Gastrocnemius medialis (tissue), 4 donors: ENCODE measurements around the gene RANBP3L. TPM values are rescaled to one million over a fixed set of nuclear protein-coding genes. Genes with fewer than 3 reads are reported as not detected.
"Not testable (repeated sequence)": the region's sequence is repeated elsewhere in the genome, so short reads cannot be mapped to it uniquely, and the experiment has no call there.

Experiments
- ATAC-seq, 2 donors: fragments of 150-250 bp; one replicate each; pipeline ENCODE4 v1.9.1; 2016
- DNase-seq, 2 donors: peaks; one replicate each; pipeline ENCODE4 v3.0.0-alpha.2; 2019
- H3K27ac ChIP-seq, 4 donors: fragments of 200-600 bp; sonication (generic); 1 replicate in 1 of 4; 2 replicates in 3 of 4; pipeline ENCODE4 v1.5.1; 2016 to 2018; ENCODE audit warnings: mild to moderate bottlenecking in 2 of 4, moderate library complexity in 1 of 4
- H3K27me3 ChIP-seq, 3 donors: fragments of 200-600 bp; sonication (generic) in 2 of 3; 1 replicate in 1 of 3; 2 replicates in 2 of 3; pipeline versions ENCODE4 v1.5.1 to v1.6.0; 2016 to 2019; ENCODE audit warnings: mild to moderate bottlenecking in 1 of 3, moderate library complexity in 1 of 3
- H3K36me3 ChIP-seq, 2 donors: fragments of 200-600 bp; sonication (generic) in 1 of 2; one replicate each; pipeline ENCODE4 v1.5.1; 2017 to 2018
- H3K4me1 ChIP-seq, 2 donors: fragments of 200-600 bp; sonication (generic) in 1 of 2; one replicate each; pipeline ENCODE4 v1.5.1; 2016 to 2017; ENCODE audit warnings: mild to moderate bottlenecking in 2 of 2
- H3K4me3 ChIP-seq, 4 donors: fragments of 200-600 bp; sonication (generic) in 3 of 4; 1 replicate in 1 of 4; 2 replicates in 3 of 4; pipeline ENCODE4 v1.5.1; 2016 to 2019; ENCODE audit warnings: mild to moderate bottlenecking in 2 of 4
- H3K9me3 ChIP-seq, 3 donors: fragments of 200-600 bp; sonication (generic) in 2 of 3; 1 replicate in 1 of 3; 2 replicates in 2 of 3; pipeline ENCODE4 v1.5.1; 2016 to 2019
- CTCF ChIP-seq, 5 experiments: fragments of 450-650 bp in 3 of 5; fragments of 200-600 bp in 2 of 5; sonication (generic) in 2 of 5; IDR thresholded peaks in 4 of 5; conservative IDR thresholded peaks in 1 of 5; 1 replicate in 4 of 5; 2 replicates in 1 of 5; pipeline ENCODE4 v1.5.1; 2016 to 2019; ENCODE audit warnings: antibody characterized with exemption in 5 of 5, mild to moderate bottlenecking in 3 of 5, moderate library complexity in 3 of 5
- POLR2A ChIP-seq, 2 donors: fragments of 450-650 bp; IDR thresholded peaks; one replicate each; pipeline ENCODE4 v1.6.1; 2017; ENCODE audit warnings: antibody characterized with exemption in 2 of 2, mild to moderate bottlenecking in 2 of 2, moderate library complexity in 2 of 2
- in situ Hi-C, 4 donors: fragments of 200-750 bp; cut with MboI; loops; one replicate each; pipeline versions ENCODE4 v1.15.0 to v1.8.0; 2017; ENCODE audit warnings: low sequenced_read_pairs in 4 of 4
- intact Hi-C: fragments of 100-400 bp; cut with DNase I; formaldehyde crosslinking; loops from one replicate; pipeline ENCODE4 v1.15.1; 2023; ENCODE audit warnings: low total_unique reads
- total RNA-seq, 4 donors: library from RNA; depleted of rRNA; stranded (reverse); fragments of >200 nt; gene quantifications; one replicate each; pipeline versions ENCODE4 v1.1.0 to v1.2.3, GENCODE V29; 2016

The RANBP3L gene
- 1 to 10 TPM in 2 of 4 donors, under 1 TPM in 2; 0.82 to 2.5 (median 1.2) TPM for total RNA-seq

- no peaks in the 10 kb centered on the region for H3K27me3 ChIP-seq
- in situ Hi-C loops (loop anchor here in 2 of 4 donors (10.0 kb wide), 1 partner anchor 127 kb away; no protein-coding TSS in a partner anchor), intact Hi-C loops (no loop called here)
- peaks cover 22 to 28% of the 10 kb centered on the region in 2 donors for H3K4me1 ChIP-seq
- DNase-seq: peak in 1 of 2 donors; percentile 17
- no peaks in the 10 kb centered on the region for H3K36me3 ChIP-seq
- peak; percentile 83 to 84 for ATAC-seq
- peak within 1 kb of the TSS; percentile 26 to 54 (median 38) for H3K4me3 ChIP-seq
- H3K9me3 ChIP-seq: no peaks in the 10 kb centered on the region
- no peak for TF ChIP-seq CTCF (IDR thresholded peaks at IDR 0.05 in 4 of 5, conservative IDR thresholded peaks at IDR 0.05 in 1 of 5)
- no peak for TF ChIP-seq POLR2A (IDR thresholded peaks at IDR 0.05)
- H3K27ac ChIP-seq: peak within 1 kb of the TSS; percentile 41 to 68 (median 56)
Observed at GRCh38 chr5:36301858-36302603, at the start of gene RANBP3L. TSS of gene RANBP3L (minus strand) at chr5:36301902. CDS start at chr5:36301416, 486 bp downstream.

- intact Hi-C loops: no loop called here
- no peak overlapping the region for H3K27ac ChIP-seq
- H3K9me3 ChIP-seq: no peaks in the 10 kb centered on the region
- H3K36me3 ChIP-seq: no peaks in the 10 kb centered on the region
- no peak for DNase-seq
- TF ChIP-seq POLR2A (IDR thresholded peaks at IDR 0.05) (no peak), CTCF (IDR thresholded peaks at IDR 0.05 in 4 of 5, conservative IDR thresholded peaks at IDR 0.05 in 1 of 5) (no peak)
- no peaks in the 10 kb centered on the region for H3K27me3 ChIP-seq
- no peak overlapping the region for H3K4me3 ChIP-seq
- H3K4me1 ChIP-seq: no peaks in the 10 kb centered on the region
- no peak for ATAC-seq
- in situ Hi-C loops: no loop called here
Observed at GRCh38 chr5:36346896-36347690, 45.4 kb upstream of the RANBP3L start.

- no peak for TF ChIP-seq POLR2A (IDR thresholded peaks at IDR 0.05)
- TF ChIP-seq CTCF (IDR thresholded peaks at IDR 0.05 in 4 of 5, conservative IDR thresholded peaks at IDR 0.05 in 1 of 5): no peak
- no peaks in the 10 kb centered on the region for H3K4me1 ChIP-seq
- H3K27ac ChIP-seq: no peak overlapping the region
- H3K9me3 ChIP-seq: no peaks in the 10 kb centered on the region
- in situ Hi-C loops (no loop called here), intact Hi-C loops (no loop called here)
- no peaks in the 10 kb centered on the region for H3K27me3 ChIP-seq
- no peak overlapping the region for H3K4me3 ChIP-seq
- no peak for ATAC-seq
- H3K36me3 ChIP-seq: no peaks in the 10 kb centered on the region
- DNase-seq: no peak
Observed at GRCh38 chr5:36344899-36345298, 43.2 kb upstream of the RANBP3L start.

GRCh38 chr5:36341720-36342119 is 40.0 kb upstream of the RANBP3L start:
- H3K27me3 ChIP-seq, ATAC-seq, H3K27ac ChIP-seq, H3K36me3 ChIP-seq, H3K4me1 ChIP-seq, intact Hi-C loops, H3K9me3 ChIP-seq, H3K4me3 ChIP-seq, DNase-seq, in situ Hi-C loops: not testable (repeated sequence)

- H3K36me3 ChIP-seq: no peaks in the 10 kb centered on the region
- ATAC-seq: no peak
- in situ Hi-C loops (no loop called here), intact Hi-C loops (no loop called here)
- no peak overlapping the region for H3K27ac ChIP-seq
- TF ChIP-seq CTCF (IDR thresholded peaks at IDR 0.05 in 4 of 5, conservative IDR thresholded peaks at IDR 0.05 in 1 of 5) (no peak), POLR2A (IDR thresholded peaks at IDR 0.05) (no peak)
- H3K4me1 ChIP-seq: no peaks in the 10 kb centered on the region
- H3K4me3 ChIP-seq: no peak overlapping the region
- no peak for DNase-seq
- no peaks in the 10 kb centered on the region for H3K9me3 ChIP-seq
- H3K27me3 ChIP-seq: no peaks in the 10 kb centered on the region
Observed at GRCh38 chr5:36337597-36337996, 35.9 kb upstream of the RANBP3L start.
